OCI-M2 (cell line): ENCODE results near the gene RTL1.

Source experiments
- DNase-seq: peaks from one replicate; lab custom pipeline; 2025; ENCODE audit not compliant: unreplicated experiment; lab: John Stamatoyannopoulos, UW

Gene RTL1

GRCh38 chr14:100898935-100899883 lies 4.3 kb downstream of the RTL1 start:
- DNase-seq = no peak

- DNase-seq = no peak
Observed at GRCh38 chr14:100898465-100898864, 5.1 kb downstream of the RTL1 start.

DNA sequence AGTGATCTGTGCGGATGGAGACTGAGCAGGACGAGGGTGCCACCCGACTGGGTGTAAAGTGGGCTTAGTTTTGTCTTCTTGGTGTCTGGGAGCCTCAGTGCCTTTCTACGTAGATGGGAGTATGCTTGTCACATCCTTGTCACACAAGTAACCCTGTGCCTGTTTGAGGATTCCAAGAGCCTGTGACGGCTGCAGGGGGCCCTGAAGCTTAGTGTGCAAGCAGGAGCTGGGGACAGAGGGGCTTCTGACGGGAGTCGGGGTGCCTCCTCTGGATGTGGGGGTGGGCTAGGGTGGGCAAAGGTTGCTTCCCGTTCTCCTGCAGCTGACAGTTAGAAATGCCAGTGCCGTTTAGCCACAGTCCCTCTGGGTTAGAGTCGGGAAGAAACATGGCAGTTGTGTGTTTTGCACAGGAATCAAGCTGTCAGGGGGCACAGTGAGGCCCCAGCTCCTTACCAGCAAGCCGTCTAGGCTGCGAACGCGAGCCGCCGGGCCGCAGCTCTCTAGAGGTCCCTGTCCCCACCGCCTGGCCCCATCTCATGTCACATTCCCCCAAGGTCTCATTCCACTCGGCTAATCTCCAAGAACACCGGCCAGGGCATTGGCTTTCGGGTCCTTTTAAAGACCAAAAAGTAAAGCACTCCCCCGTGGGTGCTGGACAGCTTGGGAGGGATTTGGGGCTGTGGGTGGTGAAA lies 7.0 kb downstream of the RTL1 start:
- DNase-seq = no peak

- DNase-seq = no peak
Observed at GRCh38 chr14:100895411-100895810, 8.1 kb downstream of the RTL1 start.

DNA sequence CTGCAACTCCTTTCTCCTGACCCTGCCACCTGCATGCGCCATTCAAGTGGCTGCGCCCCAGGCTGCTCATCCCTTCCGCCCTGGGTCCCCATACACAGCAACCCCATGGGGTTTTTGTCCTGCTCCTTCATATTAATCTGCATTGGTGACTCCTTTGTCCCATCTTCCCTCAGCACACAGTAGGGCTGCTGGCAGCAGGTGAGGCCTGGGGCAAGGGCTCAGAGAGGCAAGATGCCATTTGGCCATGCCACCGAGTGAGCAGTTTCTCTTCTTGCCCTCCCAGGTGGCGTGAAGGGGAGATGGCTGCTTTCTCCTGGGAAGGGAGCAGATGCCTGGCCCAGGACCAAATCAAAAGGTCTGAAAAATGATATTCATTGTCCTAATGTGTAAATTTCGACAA lies 9.1 kb downstream of the RTL1 start:
- no peak for DNase-seq

DNA sequence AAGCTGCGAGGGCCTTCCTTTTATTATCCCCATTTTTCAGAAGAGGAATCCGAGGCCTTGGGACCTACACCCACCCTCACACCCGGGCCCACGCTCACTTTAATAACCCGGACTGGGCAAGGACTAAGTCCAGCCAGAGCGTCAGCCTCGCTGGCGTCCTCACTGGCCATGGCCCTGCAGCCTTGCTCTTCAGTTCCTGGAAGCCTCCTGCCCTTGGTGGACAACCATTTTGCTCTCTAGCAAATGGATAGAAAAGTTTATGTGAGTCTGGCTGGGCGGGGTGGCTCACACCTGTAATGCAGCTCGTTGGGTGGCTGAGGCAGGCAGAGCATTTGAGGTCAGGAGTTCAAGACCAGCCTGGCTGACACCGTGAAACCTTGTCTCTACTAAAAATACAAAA lies 9.8 kb downstream of the RTL1 start:
- no peak for DNase-seq

DNA sequence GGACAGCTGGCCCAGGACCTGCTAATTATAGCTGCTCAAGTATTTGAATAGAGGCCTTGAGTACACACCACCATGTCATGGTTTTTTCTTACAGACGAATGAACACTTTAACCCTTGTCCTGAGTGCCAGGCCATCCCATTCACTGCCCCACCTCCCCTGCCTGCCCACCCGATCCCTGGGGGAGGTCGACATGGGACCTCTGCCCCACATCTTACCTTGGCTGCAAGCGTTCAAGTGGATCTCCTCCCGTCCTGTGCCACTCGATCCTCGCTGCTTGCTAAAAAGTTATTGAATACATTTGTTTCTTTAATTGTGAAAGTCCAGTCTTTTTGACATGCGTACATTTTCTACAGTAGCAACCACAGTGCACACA lies 10.3 kb downstream of the RTL1 start:
- no peak for DNase-seq

DNA sequence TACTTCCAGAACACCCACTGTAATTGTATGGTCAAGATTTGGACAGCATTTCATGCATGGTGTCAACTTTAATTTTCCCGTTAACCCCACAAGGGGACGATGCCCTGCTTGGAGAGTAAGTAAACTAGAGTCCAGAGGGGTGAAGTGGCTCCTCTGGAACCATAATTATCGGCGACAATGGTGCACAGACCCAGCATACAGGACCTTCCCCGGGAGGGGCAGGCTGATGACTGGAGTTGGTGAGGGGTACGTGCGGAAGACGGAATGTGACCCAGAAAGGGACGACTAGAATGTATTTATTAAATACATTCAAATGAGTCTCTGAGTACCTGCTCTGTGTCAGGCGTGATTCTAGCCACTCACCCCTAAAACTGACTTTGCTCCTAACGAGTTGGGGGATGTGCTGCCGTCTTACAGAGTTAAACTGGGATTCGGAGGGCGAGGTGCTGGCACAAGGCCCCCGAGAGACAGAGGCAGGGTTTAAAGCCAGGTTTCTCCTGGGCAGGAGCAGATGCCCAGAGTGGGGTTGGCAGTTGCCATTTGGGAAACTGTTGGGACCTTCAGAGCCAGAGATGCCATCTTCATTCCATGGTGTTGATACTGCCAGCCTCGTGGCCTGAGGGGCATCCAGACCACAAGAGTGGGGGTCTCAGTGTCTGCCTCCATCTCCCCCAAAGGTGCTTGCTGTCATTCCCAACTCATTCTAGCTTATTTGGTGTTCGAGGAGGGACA lies 10.9 kb downstream of the RTL1 start:
- no peak for DNase-seq

- no peak for DNase-seq
Observed at GRCh38 chr14:100891501-100892445, 11.7 kb downstream of the RTL1 start.

DNA sequence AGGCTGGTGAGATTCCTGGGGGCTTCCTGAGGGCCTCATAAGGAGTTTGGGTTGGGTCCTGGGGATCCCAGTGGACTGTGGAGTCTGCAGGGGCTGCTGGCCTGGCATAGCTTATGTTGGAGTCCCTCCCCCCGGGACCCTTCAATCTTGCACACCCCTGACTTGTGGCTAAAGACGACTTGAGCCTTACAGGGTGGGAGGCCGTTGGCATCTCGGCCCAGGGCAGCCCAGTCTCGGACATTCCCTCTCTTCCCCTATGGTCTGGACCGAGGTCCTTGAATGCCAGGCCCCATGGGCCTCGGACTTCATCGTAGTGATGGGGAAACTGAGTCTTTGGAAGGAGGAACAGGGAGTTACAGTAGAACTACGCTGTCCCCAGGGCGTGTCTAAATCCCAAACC lies 12.5 kb downstream of the RTL1 start:
- DNase-seq = no peak

DNA sequence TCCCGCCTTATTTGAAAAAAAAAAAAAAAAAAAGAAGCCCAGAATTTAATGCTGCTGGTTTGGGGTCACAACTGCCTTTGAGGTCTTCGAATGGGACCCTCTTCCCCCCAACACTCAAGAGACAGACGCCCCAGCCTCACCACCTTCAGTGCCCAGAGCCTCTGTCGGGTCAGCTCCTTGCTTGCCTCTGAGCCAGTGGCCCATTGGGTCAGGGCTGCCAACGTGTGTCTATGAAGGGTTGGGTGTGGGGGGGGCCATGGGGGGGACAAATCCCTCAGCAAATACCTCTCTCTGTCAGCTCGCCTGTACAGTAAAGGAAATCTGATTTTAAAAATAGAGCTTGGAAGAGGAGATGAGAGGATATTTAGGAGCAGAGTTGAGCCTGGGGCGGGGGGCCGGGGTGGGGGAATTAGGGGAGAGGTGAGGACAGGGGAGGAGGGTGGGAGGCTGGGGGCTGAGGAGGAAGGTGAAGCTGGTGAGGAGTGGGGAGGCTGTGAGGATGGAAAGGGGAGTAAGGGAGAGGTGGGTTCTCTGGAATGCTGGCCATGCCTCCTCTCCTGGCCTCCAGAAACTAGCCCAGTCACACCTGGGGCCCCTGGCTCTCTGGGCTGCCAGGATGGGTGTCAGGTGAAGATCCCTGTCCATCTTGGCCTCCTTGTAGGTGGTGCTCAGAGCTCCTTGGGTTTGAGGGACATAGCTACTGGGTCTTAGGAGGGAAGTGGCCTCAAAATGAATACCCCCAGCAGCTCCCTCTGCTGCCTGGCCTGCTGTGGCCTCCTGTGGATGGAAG lies 13.3 kb downstream of the RTL1 start:
- no peak for DNase-seq

DNA sequence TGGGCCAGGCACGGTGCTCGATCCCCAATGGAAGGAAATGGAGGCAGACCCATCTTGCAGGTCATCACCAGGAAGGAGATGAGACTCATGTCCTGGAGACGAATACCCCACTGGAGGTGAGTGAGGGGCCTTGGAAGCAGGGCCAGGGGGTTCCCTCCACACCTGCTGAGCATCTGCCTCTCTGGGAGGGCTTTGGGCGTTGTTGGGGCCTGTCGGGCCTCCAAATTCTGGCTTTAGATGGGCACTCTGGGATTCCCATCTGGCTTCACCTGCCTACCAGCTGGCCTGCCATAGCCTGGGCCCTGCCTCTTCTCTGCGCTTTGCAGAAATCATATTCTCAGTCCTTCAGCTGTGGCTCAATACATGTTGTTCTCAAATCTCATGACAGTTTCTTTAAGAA lies 13.9 kb downstream of the RTL1 start:
- DNase-seq = no peak

- DNase-seq = no peak
Observed at GRCh38 chr14:100888789-100889315, 14.7 kb downstream of the RTL1 start.

DNA sequence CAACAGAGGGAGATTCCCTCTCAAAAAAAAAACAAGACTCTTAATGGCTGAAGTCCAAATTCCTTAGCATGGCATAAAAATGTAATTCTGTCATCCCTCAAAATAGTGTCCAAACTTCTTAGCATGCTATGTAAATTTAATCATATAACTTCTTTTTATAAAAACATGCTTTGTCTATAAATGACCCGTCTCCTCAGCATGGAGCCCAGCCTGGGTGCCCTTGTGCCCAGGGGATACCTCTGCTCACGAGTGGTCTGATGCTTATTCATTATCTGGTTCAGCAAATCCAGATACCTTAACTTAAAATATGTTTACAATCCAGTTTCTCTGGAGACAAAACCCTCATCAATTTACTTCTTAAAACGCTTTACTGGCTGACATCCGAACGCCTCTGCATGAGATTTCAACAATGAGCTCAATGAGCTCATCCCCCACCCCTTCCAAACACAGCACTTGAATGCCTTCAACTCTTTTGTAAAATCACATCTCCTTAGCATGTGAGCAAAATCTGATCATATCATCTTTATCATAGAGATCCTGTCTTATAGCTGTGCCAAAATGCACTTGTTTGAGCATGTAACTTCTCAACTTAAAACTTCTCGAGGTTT lies 15.7 kb downstream of the RTL1 start:
- no peak for DNase-seq

- no peak for DNase-seq
Observed at GRCh38 chr14:100885617-100886016, 17.9 kb downstream of the RTL1 start.

DNA sequence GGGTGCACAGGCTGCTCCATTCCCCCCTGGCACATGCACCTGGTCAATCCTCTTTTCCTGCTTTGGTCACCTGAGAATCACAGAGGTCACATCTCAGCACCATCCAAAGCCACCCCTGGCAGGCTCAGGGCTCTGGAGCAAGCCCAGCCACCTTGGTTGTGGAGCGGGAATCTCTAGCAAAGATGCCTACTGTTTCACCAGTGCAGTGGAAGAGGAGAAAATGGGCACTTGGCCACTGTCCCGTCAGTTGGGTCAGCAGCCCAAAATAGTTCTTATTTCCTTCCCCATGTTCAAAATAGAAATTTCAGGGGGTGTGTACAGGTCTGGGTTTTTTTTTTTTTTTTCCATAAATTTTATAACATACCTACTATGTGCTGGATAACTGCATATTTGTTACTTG lies 18.3 kb downstream of the RTL1 start:
- no peak for DNase-seq

GRCh38 chr14:100884456-100884855 lies 19.1 kb downstream of the RTL1 start:
- DNase-seq = no peak

DNA sequence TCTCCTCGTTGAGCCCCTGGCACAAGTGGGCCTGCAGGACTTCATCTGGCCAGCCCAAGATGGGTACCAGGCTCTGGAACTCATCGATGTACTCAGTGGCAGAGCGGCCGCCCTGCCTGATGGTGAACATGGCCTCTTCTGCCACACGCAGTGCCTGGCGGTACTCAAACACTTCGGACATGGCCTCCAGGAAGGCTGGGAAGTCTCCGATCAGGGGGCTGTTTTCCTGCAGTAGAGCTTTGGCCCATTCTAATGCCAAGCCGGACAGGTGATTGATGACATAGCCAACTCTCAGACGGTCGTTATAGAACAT lies 19.8 kb downstream of the RTL1 start:
- DNase-seq = no peak

DNA sequence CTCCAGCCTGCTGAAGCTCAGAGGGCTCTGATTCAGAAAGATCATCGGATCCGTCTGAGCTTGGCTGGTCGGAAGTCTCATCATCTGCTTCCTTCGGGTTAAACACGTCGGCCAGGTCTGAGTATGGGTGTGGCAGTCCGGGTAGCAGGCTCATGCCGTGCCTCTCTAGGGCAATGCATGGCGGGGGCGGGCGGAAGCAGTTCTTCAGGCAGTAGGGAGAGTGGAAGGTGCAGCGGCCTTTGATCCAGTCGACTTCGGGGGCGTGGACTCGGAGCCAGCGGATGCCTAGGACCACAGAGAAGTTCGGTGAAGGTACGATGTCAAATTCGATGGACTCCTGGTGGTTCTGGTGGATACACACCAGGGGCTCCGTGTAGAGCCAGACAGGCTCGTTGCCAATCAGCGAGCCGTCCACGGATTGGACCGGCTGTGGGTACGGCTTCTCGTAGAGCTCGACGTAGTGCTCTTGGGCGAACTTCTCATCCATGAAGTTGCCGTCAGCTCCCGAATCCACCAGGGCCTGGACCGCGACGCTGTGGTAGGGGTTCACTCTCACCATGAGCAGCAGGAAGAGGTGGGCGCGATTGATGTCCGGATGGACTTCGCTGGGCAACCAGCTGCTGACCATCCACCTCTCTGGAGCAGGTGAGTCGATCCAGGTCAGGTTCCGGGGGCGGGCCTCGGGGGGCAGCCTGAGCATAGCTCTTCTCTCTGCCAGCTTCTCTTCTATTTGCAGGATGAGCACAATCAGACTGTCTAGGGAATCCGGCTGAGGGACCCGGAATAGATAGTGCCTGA lies 20.3 kb downstream of the RTL1 start:
- DNase-seq = no peak
